DMS79 (cell line): ENCODE data around the gene GTF3A.

Source experiments
- DNase-seq: peaks from one replicate; lab custom pipeline; 2025; lab: John Stamatoyannopoulos, UW

Gene GTF3A

GRCh38 chr13:27448308-27448707 lies 23.9 kb downstream of the GTF3A start:
- DNase-seq: no peak

- DNase-seq: no peak
Observed at GRCh38 chr13:27449081-27449603, 24.7 kb downstream of the GTF3A start.

GRCh38 chr13:27449936-27450828 lies 25.8 kb downstream of the GTF3A start, which contains the start of gene MTIF3:
Gene MTIF3 (minus strand): TSS chr13:27450564. CDS start chr13:27440448, 10,116 bp downstream.
- peak; percentile 77 for DNase-seq

- no peak for DNase-seq
Observed at GRCh38 chr13:27450921-27451471, 26.6 kb downstream of the GTF3A start.

- no peak for DNase-seq
Observed at GRCh38 chr13:27455331-27455855, 31.0 kb downstream of the GTF3A start.

- no peak for DNase-seq
Observed at GRCh38 chr13:27461940-27462584, 37.6 kb downstream of the GTF3A start.

GRCh38 chr13:27463500-27463899 lies 39.1 kb downstream of the GTF3A start:
- no peak for DNase-seq

GRCh38 chr13:27465611-27466010 lies 41.2 kb downstream of the GTF3A start:
- DNase-seq: peak; percentile 28

GRCh38 chr13:27466513-27466912 lies 42.1 kb downstream of the GTF3A start:
- no peak for DNase-seq

- DNase-seq: no peak
Observed at GRCh38 chr13:27470075-27470820, 45.8 kb downstream of the GTF3A start.

- no peak for DNase-seq
Observed at GRCh38 chr13:27472441-27472840, 48.0 kb downstream of the GTF3A start.

GRCh38 chr13:27472941-27473340 lies 48.5 kb downstream of the GTF3A start:
- no peak for DNase-seq

- no peak for DNase-seq
Observed at GRCh38 chr13:27474751-27475268, 50.4 kb downstream of the GTF3A start.

- no peak for DNase-seq
Observed at GRCh38 chr13:27476943-27477703, 52.7 kb downstream of the GTF3A start.

GRCh38 chr13:27481766-27482165 lies 57.3 kb downstream of the GTF3A start:
- no peak for DNase-seq

GRCh38 chr13:27482983-27483382 lies 58.6 kb downstream of the GTF3A start:
- DNase-seq: no peak

GRCh38 chr13:27483421-27483820 lies 59.0 kb downstream of the GTF3A start:
- no peak for DNase-seq
